ENCODE data around the gene HPN.
"Not testable (repeated sequence)": the region's sequence is repeated elsewhere in the genome, so short reads cannot be mapped to it uniquely, and the experiment has no call there.

DNA sequence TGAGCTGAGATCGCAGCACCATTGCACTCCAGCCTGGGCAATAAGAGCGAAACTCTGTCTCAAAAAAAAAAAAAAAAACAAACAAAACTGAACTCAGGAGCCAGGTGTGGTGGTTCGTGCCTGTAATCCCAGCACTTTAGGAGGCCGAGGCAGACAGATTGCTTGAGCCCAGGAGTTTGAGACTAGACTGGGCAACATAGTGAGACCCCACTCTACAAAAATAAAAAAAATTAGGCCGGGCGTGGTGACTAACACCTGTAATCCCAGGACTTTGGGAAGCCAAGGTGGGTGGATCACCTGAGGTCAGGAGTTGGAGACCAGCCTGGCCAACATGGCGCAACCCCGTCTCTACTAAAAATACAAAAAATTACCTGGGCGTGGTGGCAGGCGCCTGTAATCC is 60.4 kb downstream of the HPN start:
- not testable (repeated sequence) for TF ChIP-seq POLR2A, TAF1, POLR2AphosphoS5 (IDR thresholded peaks at IDR 0.05; ENCODE audit: low read depth, low read length)

Measured in GM12891 (cell line).